K562 (cell line): ENCODE data around the gene WWTR1.

Source experiments
- RFX5 ChIP-seq: IDR thresholded peaks from 2 replicates; pipeline ENCODE4 v1.6.1; 2011; ENCODE audit warnings: low read depth, mild to moderate bottlenecking, improper control_type of control experiment, low read length
- SMARCA4 ChIP-seq: fragments of 450-650 bp; IDR thresholded peaks from 2 replicates; pipeline ENCODE4 v1.6.1; 2016
- TEAD4 ChIP-seq, 2 experiments: sonication (generic) in 1 of 2; formaldehyde crosslinking in 1 of 2; IDR thresholded peaks; 2 replicates each; pipeline versions ENCODE4 v1.6.1 to v1.8.0; 2012 to 2022; ENCODE audit warnings: borderline replicate concordance in 1 of 2, inconsistent platforms in 1 of 2, low read length in 1 of 2, mild to moderate bottlenecking in 1 of 2, missing genetic modification reagents in 1 of 2
- ZNF324 ChIP-seq: fragments of 250-450 bp; sonication (Bioruptor Pico); IDR thresholded peaks from 2 replicates; pipeline ENCODE4 v1.4.0; 2020; ENCODE audit warnings: mild to moderate bottlenecking
- TF ChIP-seq, protein P1 (sequence below), 3 experiments: IDR thresholded peaks in 2 of 3; conservative IDR thresholded peaks in 1 of 3; 2 replicates each; pipeline ENCODE4 v1.5.1; 2011 to 2012; ENCODE audit warnings: low read length in 3 of 3, mild to moderate bottlenecking in 3 of 3, control low read depth in 2 of 3, improper control_type of control experiment in 1 of 3, inconsistent platforms in 1 of 3, low read depth in 1 of 3, mixed read lengths in 1 of 3, moderate library complexity in 1 of 3; ENCODE audit not compliant: insufficient read depth in 2 of 3
- TF ChIP-seq, protein P2 (sequence below), 2 experiments: fragments of 450-650 bp in 1 of 2; sonication (generic) in 1 of 2; formaldehyde crosslinking in 1 of 2; IDR thresholded peaks in 1 of 2; conservative IDR thresholded peaks in 1 of 2; 2 replicates each; pipeline versions ENCODE4 v1.6.1 to v1.8.1; 2016 to 2023; ENCODE audit warnings: mild to moderate bottlenecking in 2 of 2, moderate library complexity in 2 of 2, inconsistent platforms in 1 of 2, missing genetic modification reagents in 1 of 2
- TF ChIP-seq, protein P3 (sequence below): fragments of 450-650 bp; IDR thresholded peaks from one replicate; pipeline ENCODE4 v1.6.1; 2018; ENCODE audit warnings: mild to moderate bottlenecking, moderate library complexity; ENCODE audit not compliant: partially characterized antibody
- TF ChIP-seq, protein P4 (sequence below): sonication (generic); formaldehyde crosslinking; IDR thresholded peaks from 2 replicates; pipeline ENCODE4 v1.8.1; 2022; ENCODE audit warnings: missing genetic modification reagents

DNA sequence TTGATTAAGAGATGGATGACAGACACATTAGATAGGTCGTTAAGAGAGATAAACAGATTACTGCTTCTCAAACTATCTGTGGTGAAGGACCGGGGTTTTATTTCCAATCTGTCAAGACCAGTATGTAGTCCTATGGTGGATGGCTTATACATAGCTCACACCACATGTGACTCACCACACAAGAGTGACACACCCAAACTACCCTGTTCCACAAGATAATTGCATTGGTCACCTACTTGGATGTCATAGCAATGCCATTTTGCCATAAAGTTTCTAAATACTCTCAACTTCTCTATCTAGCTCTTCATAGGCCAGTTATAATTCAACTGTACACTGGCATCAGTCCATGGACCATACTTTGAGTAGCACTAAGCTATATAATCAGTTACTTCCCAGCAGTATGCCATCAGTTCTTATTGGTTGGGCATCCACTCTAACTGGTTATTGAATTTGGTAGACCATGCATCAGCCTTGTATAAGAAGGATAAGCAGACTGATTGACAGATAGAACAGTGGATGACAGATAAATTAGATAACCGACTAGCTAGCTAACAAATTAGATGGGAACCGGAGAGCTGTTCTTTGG, 11.6 kb downstream of the WWTR1 start:
- TF ChIP-seq SMARCA4, result no peak
- TF ChIP-seq, protein P1, sequence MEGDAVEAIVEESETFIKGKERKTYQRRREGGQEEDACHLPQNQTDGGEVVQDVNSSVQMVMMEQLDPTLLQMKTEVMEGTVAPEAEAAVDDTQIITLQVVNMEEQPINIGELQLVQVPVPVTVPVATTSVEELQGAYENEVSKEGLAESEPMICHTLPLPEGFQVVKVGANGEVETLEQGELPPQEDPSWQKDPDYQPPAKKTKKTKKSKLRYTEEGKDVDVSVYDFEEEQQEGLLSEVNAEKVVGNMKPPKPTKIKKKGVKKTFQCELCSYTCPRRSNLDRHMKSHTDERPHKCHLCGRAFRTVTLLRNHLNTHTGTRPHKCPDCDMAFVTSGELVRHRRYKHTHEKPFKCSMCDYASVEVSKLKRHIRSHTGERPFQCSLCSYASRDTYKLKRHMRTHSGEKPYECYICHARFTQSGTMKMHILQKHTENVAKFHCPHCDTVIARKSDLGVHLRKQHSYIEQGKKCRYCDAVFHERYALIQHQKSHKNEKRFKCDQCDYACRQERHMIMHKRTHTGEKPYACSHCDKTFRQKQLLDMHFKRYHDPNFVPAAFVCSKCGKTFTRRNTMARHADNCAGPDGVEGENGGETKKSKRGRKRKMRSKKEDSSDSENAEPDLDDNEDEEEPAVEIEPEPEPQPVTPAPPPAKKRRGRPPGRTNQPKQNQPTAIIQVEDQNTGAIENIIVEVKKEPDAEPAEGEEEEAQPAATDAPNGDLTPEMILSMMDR (IDR thresholded peaks at IDR 0.05 in 2 of 3, conservative IDR thresholded peaks at IDR 0.05 in 1 of 3; ENCODE audit: insufficient read depth in 2 of 3, low read depth in 1 of 3, low read length in 3 of 3), result no peak
- TF ChIP-seq TEAD4 (IDR thresholded peaks at IDR 0.05; ENCODE audit: low read length), result peak; percentile 80
- TF ChIP-seq TEAD4 (CRISPR knock-in tag; IDR thresholded peaks at IDR 0.05; ENCODE audit: borderline replicate concordance), result no peak
- TF ChIP-seq, protein P2, sequence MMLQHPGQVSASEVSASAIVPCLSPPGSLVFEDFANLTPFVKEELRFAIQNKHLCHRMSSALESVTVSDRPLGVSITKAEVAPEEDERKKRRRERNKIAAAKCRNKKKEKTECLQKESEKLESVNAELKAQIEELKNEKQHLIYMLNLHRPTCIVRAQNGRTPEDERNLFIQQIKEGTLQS (IDR thresholded peaks at IDR 0.05), result peak; percentile 52; the same call in 1 of the 2 replicates
- TF ChIP-seq, protein P2 (CRISPR knock-in tag; conservative IDR thresholded peaks at IDR 0.05), result no peak
- no peak for TF ChIP-seq RFX5
- TF ChIP-seq, protein P3, sequence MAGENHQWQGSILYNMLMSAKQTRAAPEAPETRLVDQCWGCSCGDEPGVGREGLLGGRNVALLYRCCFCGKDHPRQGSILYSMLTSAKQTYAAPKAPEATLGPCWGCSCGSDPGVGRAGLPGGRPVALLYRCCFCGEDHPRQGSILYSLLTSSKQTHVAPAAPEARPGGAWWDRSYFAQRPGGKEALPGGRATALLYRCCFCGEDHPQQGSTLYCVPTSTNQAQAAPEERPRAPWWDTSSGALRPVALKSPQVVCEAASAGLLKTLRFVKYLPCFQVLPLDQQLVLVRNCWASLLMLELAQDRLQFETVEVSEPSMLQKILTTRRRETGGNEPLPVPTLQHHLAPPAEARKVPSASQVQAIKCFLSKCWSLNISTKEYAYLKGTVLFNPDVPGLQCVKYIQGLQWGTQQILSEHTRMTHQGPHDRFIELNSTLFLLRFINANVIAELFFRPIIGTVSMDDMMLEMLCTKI, result no peak
- no peak for TF ChIP-seq ZNF324 (CRISPR knock-in tag)
- TF ChIP-seq, protein P4, sequence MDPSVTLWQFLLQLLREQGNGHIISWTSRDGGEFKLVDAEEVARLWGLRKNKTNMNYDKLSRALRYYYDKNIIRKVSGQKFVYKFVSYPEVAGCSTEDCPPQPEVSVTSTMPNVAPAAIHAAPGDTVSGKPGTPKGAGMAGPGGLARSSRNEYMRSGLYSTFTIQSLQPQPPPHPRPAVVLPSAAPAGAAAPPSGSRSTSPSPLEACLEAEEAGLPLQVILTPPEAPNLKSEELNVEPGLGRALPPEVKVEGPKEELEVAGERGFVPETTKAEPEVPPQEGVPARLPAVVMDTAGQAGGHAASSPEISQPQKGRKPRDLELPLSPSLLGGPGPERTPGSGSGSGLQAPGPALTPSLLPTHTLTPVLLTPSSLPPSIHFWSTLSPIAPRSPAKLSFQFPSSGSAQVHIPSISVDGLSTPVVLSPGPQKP (CRISPR knock-in tag), result no peak
